Left kidney (tissue), 2 donors: ENCODE measurements around the gene CRYGS. TPM values are rescaled to one million over a fixed set of nuclear protein-coding genes. Genes with fewer than 3 reads are reported as not detected.
"Not testable (repeated sequence)": the region's sequence is repeated elsewhere in the genome, so short reads cannot be mapped to it uniquely, and the experiment has no call there.

Experiments used
- DNase-seq: peaks from one replicate; pipeline ENCODE4 v3.0.0-alpha.2; 2013
- polyA plus RNA-seq: library from polyadenylated mRNA; unstranded; fragments of 120-200 nt; gene quantifications from one replicate; pipeline ENCODE4 v1.2.1, GENCODE V29; 2013; ENCODE audit not compliant: insufficient read length

CRYGS gene
- polyA plus RNA-seq, 1 donor, result 11.6 TPM

GRCh38 chr3:186519021-186519658, 25.0 kb downstream of the CRYGS start:
- no peak for DNase-seq

- DNase-seq, result no peak
These were observed 27.0 kb downstream of the CRYGS start for GRCh38 chr3:186517218-186517617.

GRCh38 chr3:186516646-186517045, 27.5 kb downstream of the CRYGS start:
- DNase-seq, result no peak

- no peak for DNase-seq
These were observed 29.1 kb downstream of the CRYGS start for GRCh38 chr3:186515125-186515524.

GRCh38 chr3:186514296-186515002, 29.7 kb downstream of the CRYGS start:
- DNase-seq, result no peak

- DNase-seq, result no peak
These were observed 30.8 kb downstream of the CRYGS start for GRCh38 chr3:186513386-186513785.

- DNase-seq, result no peak
These were observed 31.4 kb downstream of the CRYGS start for GRCh38 chr3:186512570-186513302.

GRCh38 chr3:186511702-186512101, 32.5 kb downstream of the CRYGS start:
- DNase-seq, result no peak

GRCh38 chr3:186511245-186511644, 32.9 kb downstream of the CRYGS start:
- no peak for DNase-seq

- DNase-seq, result no peak
These were observed 33.7 kb downstream of the CRYGS start for GRCh38 chr3:186510374-186511079.

GRCh38 chr3:186509423-186509822, 34.8 kb downstream of the CRYGS start:
- no peak for DNase-seq

- no peak for DNase-seq
These were observed 37.3 kb downstream of the CRYGS start for GRCh38 chr3:186506857-186507256.

GRCh38 chr3:186506191-186506739, 37.9 kb downstream of the CRYGS start:
- no peak for DNase-seq

- DNase-seq, result no peak
These were observed 41.0 kb downstream of the CRYGS start for GRCh38 chr3:186502966-186503712.

- DNase-seq, result no peak
These were observed 41.8 kb downstream of the CRYGS start for GRCh38 chr3:186502138-186502948.

- not testable (repeated sequence) for DNase-seq
These were observed 44.2 kb downstream of the CRYGS start for GRCh38 chr3:186499949-186500348.

- not testable (repeated sequence) for DNase-seq
These were observed 46.2 kb downstream of the CRYGS start for GRCh38 chr3:186498022-186498421.

GRCh38 chr3:186497608-186498007, 46.6 kb downstream of the CRYGS start:
- DNase-seq, result no peak

- DNase-seq, result no peak
These were observed 47.5 kb downstream of the CRYGS start for GRCh38 chr3:186496635-186497034.

GRCh38 chr3:186496016-186496415, 48.2 kb downstream of the CRYGS start:
- no peak for DNase-seq
